GM23338 (cell line): ENCODE measurements around the gene CLIC5. TPM values are rescaled to one million over a fixed set of nuclear protein-coding genes. Genes with fewer than 3 reads are reported as not detected.

Experiments
- ATAC-seq: fragments of 200-7000 bp; cut with Tn5 transposase; 3 replicates; pipeline ENCODE4 v1.9.1; 2020
- DNase-seq: peaks from one replicate; pipeline ENCODE4 v3.0.0-alpha.2; 2015; ENCODE audit warnings: low spot score
- H2AFZ ChIP-seq: fragments of 200-600 bp; sonication (generic); 2 replicates; pipeline ENCODE4 v1.8.0; 2016; ENCODE audit warnings: antibody characterized with exemption, mild to moderate bottlenecking, moderate library complexity
- H3F3A ChIP-seq: fragments of 200-600 bp; sonication (generic); replicated peaks from 2 replicates; pipeline ENCODE4 v1.8.0; 2017; ENCODE audit warnings: antibody characterized with exemption, mixed run types, low read depth
- H3K27ac ChIP-seq: fragments of 200-600 bp; sonication (generic); 2 replicates; pipeline ENCODE4 v1.6.1; 2016; ENCODE audit warnings: low read depth
- H3K27me3 ChIP-seq: fragments of 200-600 bp; sonication (generic); 2 replicates; pipeline ENCODE4 v1.8.0; 2016; ENCODE audit warnings: mild to moderate bottlenecking, mixed run types, moderate library complexity; ENCODE audit not compliant: insufficient read depth
- H3K36me3 ChIP-seq: fragments of 200-600 bp; sonication (generic); 2 replicates; pipeline ENCODE4 v1.8.0; 2016; ENCODE audit warnings: mild to moderate bottlenecking; ENCODE audit not compliant: insufficient read depth
- H3K4me1 ChIP-seq: fragments of 200-600 bp; sonication (generic); 2 replicates; pipeline ENCODE4 v1.8.0; 2016; ENCODE audit warnings: mild to moderate bottlenecking, moderate library complexity; ENCODE audit not compliant: insufficient read depth
- H3K4me2 ChIP-seq: fragments of 200-600 bp; sonication (generic); 2 replicates; pipeline ENCODE4 v1.7.1; 2017; ENCODE audit warnings: mixed run types
- H3K4me3 ChIP-seq: fragments of 200-600 bp; sonication (generic); 2 replicates; pipeline ENCODE4 v1.6.1; 2016; ENCODE audit warnings: mixed run types
- H3K79me2 ChIP-seq: fragments of 200-600 bp; sonication (generic); replicated peaks from 2 replicates; pipeline ENCODE4 v1.8.0; 2017; ENCODE audit warnings: mild to moderate bottlenecking; ENCODE audit not compliant: insufficient read depth
- H3K9me2 ChIP-seq: fragments of 200-600 bp; sonication (generic); 2 replicates; pipeline ENCODE4 v1.8.0; 2017; ENCODE audit not compliant: insufficient read depth
- H4K20me1 ChIP-seq: fragments of 200-600 bp; sonication (generic); replicated peaks from 2 replicates; pipeline ENCODE4 v1.8.0; 2017; ENCODE audit warnings: mild to moderate bottlenecking; ENCODE audit not compliant: insufficient read depth
- H3K27ac Mint-ChIP-seq: 2 replicates; pipeline ENCODE4 v1.8.0; 2020; ENCODE audit warnings: inconsistent platforms, mild to moderate bottlenecking, moderate library complexity, mixed read lengths
- H3K27me3 Mint-ChIP-seq: 3 replicates; pipeline ENCODE4 v1.8.0; 2022; ENCODE audit warnings: low read depth, mild to moderate bottlenecking, moderate library complexity, mixed read lengths, inconsistent platforms; ENCODE audit not compliant: insufficient read depth, poor library complexity
- H3K36me3 Mint-ChIP-seq: 3 replicates; pipeline ENCODE4 v1.8.0; 2021; ENCODE audit warnings: low read depth, mild to moderate bottlenecking, inconsistent platforms, moderate library complexity, mixed read lengths
- H3K4me1 Mint-ChIP-seq: 3 replicates; pipeline ENCODE4 v1.8.0; 2020; ENCODE audit warnings: mild to moderate bottlenecking, inconsistent platforms, mixed read lengths
- H3K4me3 Mint-ChIP-seq: 3 replicates; pipeline ENCODE4 v1.8.0; 2021; ENCODE audit warnings: moderate library complexity, mild to moderate bottlenecking, inconsistent platforms, mixed read lengths
- H3K9me3 Mint-ChIP-seq: 3 replicates; pipeline ENCODE4 v1.8.0; 2020; ENCODE audit warnings: moderate library complexity, mild to moderate bottlenecking, inconsistent platforms, mixed read lengths
- CTCF ChIP-seq, 2 experiments: fragments of 200-600 bp in 1 of 2; sonication (generic) in 1 of 2; conservative IDR thresholded peaks; 2 replicates each; pipeline versions ENCODE4 v1.5.1 to v1.6.1; 2016 to 2017; ENCODE audit warnings: antibody characterized with exemption in 2 of 2, low read depth in 2 of 2, mild to moderate bottlenecking in 2 of 2, moderate library complexity in 1 of 2
- ETS1 ChIP-seq: IDR thresholded peaks from 2 replicates; pipeline ENCODE4 v1.6.1; 2016; ENCODE audit warnings: antibody characterized with exemption
- EZH2 ChIP-seq: fragments of 200-600 bp; sonication (generic); IDR thresholded peaks from one replicate; pipeline ENCODE4 v1.8.0; 2017; ENCODE audit warnings: antibody characterized with exemption, mild to moderate bottlenecking, low read depth; ENCODE audit not compliant: unreplicated experiment
- NANOG ChIP-seq: IDR thresholded peaks from 2 replicates; pipeline ENCODE4 v1.6.1; 2016; ENCODE audit warnings: antibody characterized with exemption, borderline replicate concordance
- POLR2AphosphoS5 ChIP-seq: IDR thresholded peaks from 2 replicates; pipeline ENCODE4 v1.6.1; 2016; ENCODE audit warnings: antibody characterized with exemption, low read depth
- ZNF114 ChIP-seq: fragments of 250-450 bp; sonication (Bioruptor Pico); IDR thresholded peaks from 2 replicates; pipeline ENCODE4 v1.5.0; 2020; ENCODE audit warnings: mild to moderate bottlenecking, moderate library complexity
- ZNF331 ChIP-seq: fragments of 250-450 bp; sonication (Bioruptor Pico); IDR thresholded peaks from 2 replicates; pipeline ENCODE4 v1.5.0; 2020; ENCODE audit warnings: low read depth, mild to moderate bottlenecking, moderate library complexity
- ZNF462 ChIP-seq: fragments of 250-450 bp; sonication (Bioruptor Pico); IDR thresholded peaks from 2 replicates; pipeline ENCODE4 v1.5.0; 2020; ENCODE audit warnings: mild to moderate bottlenecking, moderate library complexity
- polyA plus RNA-seq: library from polyadenylated mRNA; unstranded; fragments of >200 nt; fragmentation: Nextera tagmentation; extraction: Ambion mirVana; gene quantifications from 2 replicates; pipeline ENCODE4 v1.2.1, GENCODE V29; 2016
- total RNA-seq: library from RNA; depleted of rRNA; stranded (reverse); fragments of >200 nt; shearing (Covaris generic); gene quantifications from 2 replicates; pipeline ENCODE4 v1.2.3, GENCODE V29; 2014

Gene CLIC5
- total and polyA plus RNA-seq, 2 experiments from 2014 or later = 0.08 TPM; not detected in 1

GRCh38 chr6:45855642-45856394, 159.8 kb downstream of the CLIC5 start:
- peaks cover 15% of the 10 kb centered on the region for H3K4me1 Mint-ChIP-seq
- H3K36me3 Mint-ChIP-seq = no peaks in the 10 kb centered on the region; the same call in 2 of the 3 replicates
- H3K36me3 ChIP-seq = no peaks in the 10 kb centered on the region
- no peaks in the 10 kb centered on the region for H3K27me3 Mint-ChIP-seq
- no peak overlapping the region for H3K4me3 Mint-ChIP-seq
- H3K79me2 ChIP-seq = no peaks in the 10 kb centered on the region
- H3K4me2 ChIP-seq = no peak overlapping the region
- H3K4me1 ChIP-seq = peaks cover 14% of the 10 kb centered on the region
- H2AFZ ChIP-seq = no peak overlapping the region
- ATAC-seq = no peak
- H3K9me2 ChIP-seq = peaks cover 8% of the 10 kb centered on the region; the same call in 1 of the 2 replicates
- no peak overlapping the region for H3K27ac ChIP-seq
- H3K9me3 Mint-ChIP-seq = no peaks in the 10 kb centered on the region
- H3K4me3 ChIP-seq = no peak overlapping the region
- H3F3A ChIP-seq = no peaks in the 10 kb centered on the region
- no peak for DNase-seq
- no peak for TF ChIP-seq NANOG
- TF ChIP-seq ZNF462 (CRISPR knock-in tag) = no peak
- TF ChIP-seq ZNF114 (CRISPR knock-in tag) = no peak
- TF ChIP-seq POLR2AphosphoS5 = no peak
- TF ChIP-seq ETS1 = no peak
- no peak for TF ChIP-seq ZNF331 (CRISPR knock-in tag)
- TF ChIP-seq CTCF (conservative IDR thresholded peaks at IDR 0.05; ENCODE audit: low read depth in 2 of 2) = no peak
- TF ChIP-seq EZH2 = no peak
- no peak overlapping the region for H3K27ac Mint-ChIP-seq
- no peaks in the 10 kb centered on the region for H3K27me3 ChIP-seq
- no peaks in the 10 kb centered on the region for H4K20me1 ChIP-seq
